GM12878 (cell line): ENCODE measurements around the gene PIK3R2. TPM values are rescaled to one million over a fixed set of nuclear protein-coding genes. Genes with fewer than 3 reads are reported as not detected.

Source experiments
- ATAC-seq: fragments of 200-7000 bp; cut with Tn5 transposase; 3 replicates; pipeline ENCODE4 v1.9.1; 2020; ENCODE audit warnings: mild to moderate bottlenecking, moderate library complexity
- BruUV-seq: library from RNA; stranded (reverse); fragments of 400-500 nt; replicated peaks from 2 replicates; lab custom pipeline; 2021; lab: Mats Ljungman, UMichigan
- CTCF ChIA-PET: fragments of 300-600 bp; sonication (Branson Sonifier 250); formaldehyde crosslinking; extraction: SDS; loops from one replicate; lab custom pipeline; 2021; ENCODE audit warnings: inconsistent platforms; lab: Yijun Ruan, JAX
- POLR2A ChIA-PET: fragments of 350-600 bp; formaldehyde crosslinking; extraction: SDS; loops from one replicate; lab custom pipeline; 2021; ENCODE audit warnings: inconsistent platforms; lab: Charles Lee
- RAD21 ChIA-PET: fragments of 300-600 bp; sonication (Branson Sonifier 250); formaldehyde crosslinking; loops from one replicate; lab custom pipeline; 2023; ENCODE audit warnings: antibody characterized with exemption; ENCODE audit not compliant: unreplicated experiment; lab: Charles Lee
- SMC1A ChIA-PET: fragments of 300-600 bp; sonication (Branson Sonifier 250); formaldehyde crosslinking; loops from one replicate; lab custom pipeline; 2023; ENCODE audit not compliant: unreplicated experiment, uncharacterized antibody; lab: Charles Lee
- DNase-seq: peaks from one replicate; pipeline ENCODE4 v3.0.0-alpha.2; 2011; ENCODE audit warnings: low read depth, low spot score
- FAIRE-seq: peaks from 3 replicates; lab custom pipeline; 2011; peaks lifted over from hg19 to GRCh38; lab: Jason Lieb, UNC
- H2AFZ ChIP-seq: 2 replicates; pipeline ENCODE4 v1.6.0; 2011; ENCODE audit warnings: low read depth, low read length, control low read depth; ENCODE audit not compliant: control insufficient read depth
- H3K27ac ChIP-seq: 2 replicates; pipeline ENCODE4 v1.5.1; 2011; ENCODE audit warnings: control low read depth; ENCODE audit not compliant: control insufficient read depth, insufficient read depth
- H3K27me3 ChIP-seq, 2 experiments: replicated peaks in 1 of 2; 2 replicates each; pipeline versions ENCODE4 v1.6.0 to v1.6.1; 2011; ENCODE audit warnings: low read length in 1 of 2; ENCODE audit not compliant: control insufficient read depth in 2 of 2, insufficient read depth in 2 of 2
- H3K36me3 ChIP-seq, 2 experiments: 2 replicates each; pipeline ENCODE4 v1.5.1; 2011; ENCODE audit warnings: low read length in 1 of 2; ENCODE audit not compliant: control insufficient read depth in 2 of 2, insufficient read depth in 2 of 2
- H3K4me1 ChIP-seq: 2 replicates; pipeline ENCODE4 v1.6.1; 2011; ENCODE audit warnings: mild to moderate bottlenecking, low read length, moderate library complexity, mixed read lengths; ENCODE audit not compliant: control insufficient read depth, insufficient read depth
- H3K4me2 ChIP-seq: 2 replicates; pipeline ENCODE4 v1.6.0; 2011; ENCODE audit warnings: control low read depth; ENCODE audit not compliant: control insufficient read depth, insufficient read depth
- H3K4me3 ChIP-seq: fragments of 200-600 bp; sonication (generic); 2 replicates; pipeline ENCODE4 v1.5.1; 2016
- H3K79me2 ChIP-seq: 2 replicates; pipeline ENCODE4 v1.6.0; 2011; ENCODE audit warnings: low read length; ENCODE audit not compliant: control insufficient read depth, insufficient read depth
- H3K9ac ChIP-seq: 2 replicates; pipeline ENCODE4 v1.8.0; 2011; ENCODE audit warnings: low read length, control low read depth, mixed read lengths; ENCODE audit not compliant: control insufficient read depth, insufficient read depth
- H3K9me3 ChIP-seq: replicated peaks from 3 replicates; pipeline ENCODE4 v1.5.1; 2011; ENCODE audit warnings: mild to moderate bottlenecking, low read length; ENCODE audit not compliant: control insufficient read depth, insufficient read depth
- H4K20me1 ChIP-seq: 2 replicates; pipeline ENCODE4 v1.6.0; 2011; ENCODE audit not compliant: control insufficient read depth, insufficient read depth
- ASH2L ChIP-seq: fragments of 300-600, 200-600 bp; sonication (generic); IDR thresholded peaks from 2 replicates; pipeline ENCODE4 v1.6.1; 2017; ENCODE audit warnings: low read depth, mild to moderate bottlenecking, borderline replicate concordance
- CBFB ChIP-seq: IDR thresholded peaks from 2 replicates; pipeline ENCODE4 v1.6.1; 2016; ENCODE audit warnings: antibody characterized with exemption, low read depth
- CBX3 ChIP-seq: fragments of 200-600 bp; sonication (generic); IDR thresholded peaks from 2 replicates; pipeline ENCODE4 v1.6.1; 2016; ENCODE audit warnings: low read depth, borderline replicate concordance
- CREB1 ChIP-seq: IDR thresholded peaks from 2 replicates; pipeline ENCODE4 v1.6.1; 2012; ENCODE audit warnings: low read depth, mild to moderate bottlenecking, inconsistent platforms
- CREM ChIP-seq: IDR thresholded peaks from 2 replicates; pipeline ENCODE4 v1.6.1; 2014; ENCODE audit warnings: antibody characterized with exemption, low read depth
- EP300 ChIP-seq, 2 experiments: fragments of 150-350 bp in 1 of 2; IDR thresholded peaks; 2 replicates each; pipeline ENCODE4 v1.6.1; 2011 to 2012; ENCODE audit warnings: low read depth in 2 of 2, low read length in 2 of 2, borderline replicate concordance in 1 of 2, improper control_type of control experiment in 1 of 2, inconsistent platforms in 1 of 2; ENCODE audit not compliant: control insufficient read depth in 1 of 2
- KLF5 ChIP-seq: fragments of 450-650 bp; IDR thresholded peaks from 2 replicates; pipeline ENCODE4 v1.6.1; 2014; ENCODE audit warnings: mild to moderate bottlenecking; ENCODE audit not compliant: partially characterized antibody
- MEF2A ChIP-seq: IDR thresholded peaks from 2 replicates; pipeline ENCODE4 v1.6.1; 2011; ENCODE audit warnings: low read depth, mild to moderate bottlenecking, low read length, moderate library complexity; ENCODE audit not compliant: insufficient read depth
- NBN ChIP-seq: fragments of 450-650 bp; IDR thresholded peaks from 2 replicates; pipeline ENCODE4 v1.6.1; 2016
- NR2C1 ChIP-seq: fragments of 450-650 bp; IDR thresholded peaks from 2 replicates; pipeline ENCODE4 v1.6.1; 2017; ENCODE audit warnings: antibody characterized with exemption, mild to moderate bottlenecking, moderate library complexity
- RELA ChIP-seq: fragments of 450-650 bp; IDR thresholded peaks from 2 replicates; pipeline ENCODE4 v1.8.0; 2014; ENCODE audit warnings: borderline replicate concordance; ENCODE audit not compliant: partially characterized antibody
- SMARCA5 ChIP-seq: fragments of 450-650 bp; IDR thresholded peaks from 2 replicates; pipeline ENCODE4 v1.6.1; 2017; ENCODE audit warnings: mild to moderate bottlenecking
- ZNF24 ChIP-seq: fragments of 450-650 bp; IDR thresholded peaks from 2 replicates; pipeline ENCODE4 v1.6.1; 2017; ENCODE audit warnings: antibody characterized with exemption, mild to moderate bottlenecking
- WGBS: methylation state at CpG from one replicate; pipeline ENCODE4 v1.1.6; 2016; ENCODE audit warnings: low lambda C conversion rate; ENCODE audit not compliant: insufficient replicate concordance, insufficient coverage; ENCODE audit errors: missing lambda C conversion rate; 5-methylcytosine and 5-hydroxymethylcytosine counted together
- in situ Hi-C: fragments of 300-500 bp; cut with MboI; formaldehyde crosslinking; loops from 9 replicates; pipeline ENCODE4 v1.14.3; 2018; ENCODE audit warnings: mixed read lengths
- intact Hi-C: fragments of 100-400 bp; cut with micrococcal nuclease; formaldehyde crosslinking; loops from one replicate; pipeline ENCODE4 v1.14.2; 2022; ENCODE audit not compliant: unreplicated experiment
- polyA plus RNA-seq, 11 experiments: library from polyadenylated mRNA; depleted of rRNA in 4 of 11; unstranded in 6 of 11; stranded (reverse) in 5 of 11; fragments of >200 nt; fragmentation: Nextera tagmentation in 4 of 11; fragmentation: Illumina TruSeq in 1 of 11; extraction: Ambion mirVana in 4 of 11; extraction: Trizol in 1 of 11; gene quantifications; 1 replicate in 1 of 11; 2 replicates in 10 of 11; pipeline versions ENCODE4 v1.2.1 to v1.2.3, GENCODE V29; 2011 to 2016; ENCODE audit warnings: inconsistent platforms in 2 of 11, missing spikeins in 2 of 11, low read depth in 1 of 11
- total RNA-seq, 4 experiments: library from RNA; depleted of rRNA in 3 of 4; stranded (reverse); fragments of >200 nt in 3 of 4; fragmentation: Illumina TruSeq in 1 of 4; extraction: Trizol in 1 of 4; gene quantifications; 2 replicates each; pipeline versions ENCODE4 v1.2.1 to v1.2.3, GENCODE V29; 2013 to 2021
- TF ChIP-seq, protein P1 (sequence below): IDR thresholded peaks from 2 replicates; pipeline ENCODE4 v1.6.1; 2012; ENCODE audit warnings: low read depth, low read length, improper control_type of control experiment
- TF ChIP-seq, protein P2 (sequence below): fragments of 450-650 bp; IDR thresholded peaks from 2 replicates; pipeline ENCODE4 v1.6.1; 2017; ENCODE audit warnings: mild to moderate bottlenecking, low read depth, inconsistent platforms; ENCODE audit not compliant: poor library complexity, severe bottlenecking

PIK3R2 gene
- total and polyA plus RNA-seq, 10 of the 15 experiments (the other 5 are each of a cell fraction or from before 2014, with no cell fraction given), result 0.26 to 22.6 (median 2.5) TPM

DNA sequence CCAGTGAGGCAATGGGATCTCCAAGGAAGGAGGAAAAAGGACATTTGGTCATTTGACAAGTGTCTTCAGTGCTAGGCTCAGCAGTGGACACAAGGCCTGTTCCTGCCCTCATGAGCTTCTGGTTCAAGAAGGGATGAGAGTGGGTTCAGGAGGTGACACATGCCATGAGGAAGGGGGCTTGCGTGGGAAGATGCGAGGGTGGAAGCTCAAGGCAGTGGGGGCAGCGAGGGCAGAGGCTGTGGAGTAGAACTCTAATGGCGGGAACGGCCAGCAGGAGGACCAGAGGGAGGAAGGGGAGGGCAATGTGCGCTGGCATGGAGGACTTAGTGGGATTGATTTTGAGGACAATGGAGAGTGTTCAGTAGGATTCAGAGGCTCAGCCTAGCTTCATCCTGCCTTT, 3.3 kb downstream of the PIK3R2 start (continued):
- no peak for TF ChIP-seq SMARCA5
- TF ChIP-seq, protein P1, sequence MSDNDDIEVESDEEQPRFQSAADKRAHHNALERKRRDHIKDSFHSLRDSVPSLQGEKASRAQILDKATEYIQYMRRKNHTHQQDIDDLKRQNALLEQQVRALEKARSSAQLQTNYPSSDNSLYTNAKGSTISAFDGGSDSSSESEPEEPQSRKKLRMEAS, result no peak

DNA sequence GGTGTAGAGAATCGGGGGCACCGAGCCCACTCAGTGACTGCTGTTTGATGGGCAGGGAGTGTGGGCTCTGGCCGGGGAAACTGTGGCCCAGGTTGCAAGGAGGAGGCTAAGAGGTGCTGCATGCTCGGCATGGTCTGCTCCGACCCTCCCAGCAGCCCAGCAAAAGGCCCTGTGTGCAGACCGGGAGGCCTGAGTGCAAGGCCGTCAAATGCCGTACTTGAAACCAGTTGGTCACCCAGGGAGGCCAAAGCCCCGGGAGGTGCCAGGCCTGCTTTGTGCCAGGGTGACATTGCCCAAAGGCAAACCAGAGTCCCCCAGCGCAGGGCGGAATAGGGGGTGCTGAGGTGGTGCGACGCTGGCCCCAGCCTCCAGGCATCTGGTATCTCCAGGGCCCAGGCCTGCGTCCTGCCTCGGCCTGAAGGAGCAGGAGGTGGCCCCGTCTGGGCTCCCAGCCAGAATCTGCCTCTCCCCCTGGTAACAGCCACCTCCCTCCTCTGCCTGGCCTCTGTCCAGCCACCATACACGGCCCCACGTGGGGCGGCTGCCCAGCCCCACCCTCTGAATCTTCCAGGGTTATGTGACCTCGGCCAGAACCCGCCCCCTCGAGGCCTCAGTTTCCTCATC, 4.0 kb downstream of the PIK3R2 start:
- SMC1A ChIA-PET, result interaction anchor here (0.8 kb wide), 1 partner anchor 172 kb away, joined by 4 read pairs; no protein-coding TSS in a partner anchor
- peaks cover 13% of the 10 kb centered on the region for H3K4me1 ChIP-seq
- peaks cover 2 to 3% of the 10 kb centered on the region in 2 experiments; a peak in 3 of 4 replicates for H3K36me3 ChIP-seq
- H4K20me1 ChIP-seq, result no peaks in the 10 kb centered on the region
- FAIRE-seq, result no peak
- no peak for ATAC-seq
- CTCF ChIA-PET, result interaction anchor here (1.1 to 2.0 kb wide), 4 partner anchors 11 to 35 kb away, joined by 3 to 8 read pairs (median 6); no protein-coding TSS in a partner anchor
- H3K27ac ChIP-seq, result no peak overlapping the region
- H3K27me3 ChIP-seq, result no peaks in the 10 kb centered on the region
- no peak overlapping the region for H3K4me3 ChIP-seq
- POLR2A ChIA-PET, result no interaction called here
- H2AFZ ChIP-seq, result no peak overlapping the region
- no peak for DNase-seq
- no peak overlapping the region for H3K4me2 ChIP-seq
- in situ Hi-C loops, result no loop called here
- H3K79me2 ChIP-seq, result peaks cover 11% of the 10 kb centered on the region
- intact Hi-C loops, result no loop called here
- H3K9me3 ChIP-seq, result no peaks in the 10 kb centered on the region
- TF ChIP-seq CREB1 (no peak), NR2C1 (no peak), ZNF24 (no peak), CBFB (no peak), RELA (no peak), MEF2A (no peak), NBN (no peak), EP300 (IDR thresholded peaks at IDR 0.05; ENCODE audit: borderline replicate concordance in 1 of 2, control insufficient read depth in 1 of 2, low read depth in 2 of 2, low read length in 2 of 2) (no peak), CREM (no peak), KLF5 (no peak), CBX3 (no peak), ASH2L (no peak)
- TF ChIP-seq, protein P2, sequence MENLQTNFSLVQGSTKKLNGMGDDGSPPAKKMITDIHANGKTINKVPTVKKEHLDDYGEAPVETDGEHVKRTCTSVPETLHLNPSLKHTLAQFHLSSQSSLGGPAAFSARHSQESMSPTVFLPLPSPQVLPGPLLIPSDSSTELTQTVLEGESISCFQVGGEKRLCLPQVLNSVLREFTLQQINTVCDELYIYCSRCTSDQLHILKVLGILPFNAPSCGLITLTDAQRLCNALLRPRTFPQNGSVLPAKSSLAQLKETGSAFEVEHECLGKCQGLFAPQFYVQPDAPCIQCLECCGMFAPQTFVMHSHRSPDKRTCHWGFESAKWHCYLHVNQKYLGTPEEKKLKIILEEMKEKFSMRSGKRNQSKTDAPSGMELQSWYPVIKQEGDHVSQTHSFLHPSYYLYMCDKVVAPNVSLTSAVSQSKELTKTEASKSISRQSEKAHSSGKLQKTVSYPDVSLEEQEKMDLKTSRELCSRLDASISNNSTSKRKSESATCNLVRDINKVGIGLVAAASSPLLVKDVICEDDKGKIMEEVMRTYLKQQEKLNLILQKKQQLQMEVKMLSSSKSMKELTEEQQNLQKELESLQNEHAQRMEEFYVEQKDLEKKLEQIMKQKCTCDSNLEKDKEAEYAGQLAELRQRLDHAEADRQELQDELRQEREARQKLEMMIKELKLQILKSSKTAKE, result no peak
- RAD21 ChIA-PET, result interaction anchor here (0.6 kb wide), 1 partner anchor 99 kb away, joined by 4 read pairs; no protein-coding TSS in a partner anchor
- 69% methylated on average over 20 of the region's 22 CpGs for WGBS
- H3K9ac ChIP-seq, result no peak overlapping the region
- no TSS peak for BruUV-seq
